Neural progenitor cell (in vitro differentiated cells): ENCODE results near the gene IFITM5. TPM values are rescaled to one million over a fixed set of nuclear protein-coding genes. Genes with fewer than 3 reads are reported as not detected.

ENCODE experiments used
- DNase-seq: peaks from one replicate; pipeline ENCODE4 v3.0.0-alpha.2; 2016; ENCODE audit warnings: low spot score
- H2AFZ ChIP-seq: fragments of 200-600 bp; sonication (generic); replicated peaks from 2 replicates; pipeline ENCODE4 v1.6.1; 2016; ENCODE audit warnings: antibody characterized with exemption
- H3F3A ChIP-seq: fragments of 200-600 bp; sonication (generic); 2 replicates; pipeline ENCODE4 v1.6.1; 2016; ENCODE audit warnings: antibody characterized with exemption, low read depth
- H3K27ac ChIP-seq: fragments of 200-600 bp; sonication (generic); 2 replicates; pipeline ENCODE4 v1.5.1; 2016; ENCODE audit warnings: mild to moderate bottlenecking
- H3K27me3 ChIP-seq: fragments of 200-600 bp; sonication (generic); 2 replicates; pipeline ENCODE4 v1.6.1; 2016; ENCODE audit warnings: mild to moderate bottlenecking, moderate library complexity
- H3K36me3 ChIP-seq: fragments of 200-600 bp; sonication (generic); 2 replicates; pipeline ENCODE4 v1.5.1; 2016
- H3K4me1 ChIP-seq: fragments of 200-600 bp; sonication (generic); 2 replicates; pipeline ENCODE4 v1.6.1; 2016; ENCODE audit warnings: mixed run types
- H3K4me2 ChIP-seq: fragments of 200-600 bp; sonication (generic); 2 replicates; pipeline ENCODE4 v1.6.1; 2016
- H3K4me3 ChIP-seq: fragments of 200-600 bp; sonication (generic); 2 replicates; pipeline ENCODE4 v1.5.1; 2016
- H3K79me2 ChIP-seq: fragments of 200-600 bp; sonication (generic); 2 replicates; pipeline ENCODE4 v1.6.1; 2016; ENCODE audit warnings: low read depth
- H3K9ac ChIP-seq: fragments of 200-600 bp; sonication (generic); 2 replicates; pipeline ENCODE4 v1.6.1; 2016
- H3K9me3 ChIP-seq: fragments of 200-600 bp; sonication (generic); 2 replicates; pipeline ENCODE4 v1.5.1; 2016; ENCODE audit warnings: low read depth
- H4K20me1 ChIP-seq: fragments of 200-600 bp; sonication (generic); 2 replicates; pipeline ENCODE4 v1.6.1; 2016; ENCODE audit warnings: low read depth
- H3K27ac Mint-ChIP-seq: 3 replicates; pipeline ENCODE4 v1.8.0; 2021; ENCODE audit warnings: mixed read lengths
- H3K27me3 Mint-ChIP-seq: 2 replicates; pipeline ENCODE4 v1.8.0; 2022; ENCODE audit warnings: low read depth, mild to moderate bottlenecking, inconsistent platforms, moderate library complexity, mixed read lengths; ENCODE audit not compliant: insufficient read depth
- H3K36me3 Mint-ChIP-seq: 3 replicates; pipeline ENCODE4 v1.8.0; 2021; ENCODE audit warnings: mixed read lengths
- H3K4me1 Mint-ChIP-seq: 3 replicates; pipeline ENCODE4 v1.8.0; 2021; ENCODE audit warnings: mixed read lengths
- H3K4me3 Mint-ChIP-seq: 3 replicates; pipeline ENCODE4 v1.8.0; 2021; ENCODE audit warnings: mild to moderate bottlenecking, moderate library complexity, mixed read lengths
- H3K9me3 Mint-ChIP-seq: 3 replicates; pipeline ENCODE4 v1.8.0; 2020; ENCODE audit warnings: mixed read lengths
- CTCF ChIP-seq: fragments of 200-600 bp; sonication (generic); IDR thresholded peaks from 2 replicates; pipeline ENCODE4 v1.5.1; 2017; ENCODE audit warnings: antibody characterized with exemption, mild to moderate bottlenecking
- EZH2 ChIP-seq: fragments of 200-600 bp; sonication (generic); IDR thresholded peaks from 2 replicates; pipeline ENCODE4 v1.6.1; 2017; ENCODE audit warnings: antibody characterized with exemption, mild to moderate bottlenecking, moderate library complexity
- EZH2phosphoT487 ChIP-seq: fragments of 200-600 bp; sonication (generic); IDR thresholded peaks from 2 replicates; pipeline ENCODE4 v1.6.1; 2017; ENCODE audit warnings: antibody characterized with exemption
- total RNA-seq: library from RNA; depleted of rRNA; stranded (reverse); fragments of >200 nt; gene quantifications from 2 replicates; pipeline ENCODE4 v1.2.3, GENCODE V29; 2015; ENCODE audit warnings: low replicate concordance

Gene IFITM5
- total RNA-seq, 1 donor from 2014 or later = not detected

- no peak overlapping the region for H3K27ac ChIP-seq
- H3K79me2 ChIP-seq = no peaks in the 10 kb centered on the region
- Mint-ChIP-seq H3K4me1 (no peaks in the 10 kb centered on the region), H3K4me3 (no peak overlapping the region), H3K27ac (no peak overlapping the region), H3K27me3 (peaks cover 12% of the 10 kb centered on the region), H3K9me3 (peaks cover 8% of the 10 kb centered on the region), H3K36me3 (peaks cover 16% of the 10 kb centered on the region)
- no peaks in the 10 kb centered on the region for H3K4me1 ChIP-seq
- no peaks in the 10 kb centered on the region for H3K27me3 ChIP-seq
- no peak for DNase-seq
- H4K20me1 ChIP-seq = no peaks in the 10 kb centered on the region
- no peak overlapping the region for H3K9ac ChIP-seq
- no peaks in the 10 kb centered on the region for H3K9me3 ChIP-seq
- TF ChIP-seq EZH2phosphoT487 = no peak
- TF ChIP-seq EZH2 = no peak
- TF ChIP-seq CTCF = no peak
- H2AFZ ChIP-seq = no peak overlapping the region
- H3F3A ChIP-seq = no peaks in the 10 kb centered on the region
- H3K4me3 ChIP-seq = no peak overlapping the region
- H3K36me3 ChIP-seq = no peaks in the 10 kb centered on the region
- no peak overlapping the region for H3K4me2 ChIP-seq
Observed at GRCh38 chr11:256952-257737, 42.2 kb downstream of the IFITM5 start.

DNA sequence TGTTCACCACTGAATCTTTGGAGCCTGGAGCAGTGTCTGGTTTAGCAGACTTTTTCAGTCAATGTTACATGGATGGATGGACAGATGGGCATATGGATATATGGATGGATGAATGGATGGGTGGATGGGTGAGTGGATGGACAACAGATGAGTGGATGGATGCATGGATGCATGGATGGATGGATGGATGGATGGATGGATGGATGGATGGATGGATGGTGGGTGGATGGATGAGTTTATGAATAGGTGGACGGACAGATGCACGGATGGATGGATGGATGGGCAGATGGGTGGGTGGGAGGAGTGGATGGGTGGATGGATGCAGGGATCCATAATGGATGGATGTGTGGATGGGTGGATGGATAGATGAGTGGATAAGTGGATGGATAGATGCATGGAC, 43.5 kb downstream of the IFITM5 start:
- Histone ChIP-seq H3K27ac (no peak overlapping the region), H3K36me3 (no peaks in the 10 kb centered on the region), H3K79me2 (no peaks in the 10 kb centered on the region), H3K4me2 (no peak overlapping the region), H3K4me3 (no peak overlapping the region), H3K27me3 (no peaks in the 10 kb centered on the region), H2AFZ (no peak overlapping the region), H4K20me1 (no peaks in the 10 kb centered on the region), H3F3A (no peaks in the 10 kb centered on the region), H3K9ac (no peak overlapping the region), H3K4me1 (no peaks in the 10 kb centered on the region), H3K9me3 (no peaks in the 10 kb centered on the region)
- Mint-ChIP-seq H3K27ac (no peak overlapping the region), H3K27me3 (peaks cover 12% of the 10 kb centered on the region), H3K4me3 (no peak overlapping the region), H3K4me1 (no peaks in the 10 kb centered on the region), H3K36me3 (peaks cover 20% of the 10 kb centered on the region), H3K9me3 (peaks cover 5% of the 10 kb centered on the region)
- no peak for TF ChIP-seq CTCF
- TF ChIP-seq EZH2 = no peak
- no peak for TF ChIP-seq EZH2phosphoT487
- DNase-seq = no peak

DNA sequence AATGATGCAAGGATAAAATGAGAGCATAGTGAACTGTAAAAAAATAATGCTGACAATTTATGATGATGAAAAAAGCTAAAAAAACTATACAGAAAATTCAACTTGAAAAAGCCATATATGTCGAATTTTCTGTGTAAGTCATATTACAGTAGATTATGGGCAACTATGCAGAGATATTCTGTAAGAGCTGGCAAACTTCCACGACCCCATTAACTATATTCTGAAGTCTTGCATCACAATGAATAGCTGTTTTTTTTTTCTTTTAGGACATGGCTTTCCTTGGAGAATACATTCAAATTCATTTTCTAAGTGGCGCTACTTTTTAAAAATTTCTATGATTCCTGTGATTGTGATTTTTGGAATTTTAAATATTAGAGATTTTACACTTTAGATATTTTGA, 44.1 kb downstream of the IFITM5 start:
- DNase-seq = no peak
- H3K27me3 ChIP-seq = no peaks in the 10 kb centered on the region
- H3K27ac Mint-ChIP-seq = no peak overlapping the region
- no peak overlapping the region for H3K4me3 Mint-ChIP-seq
- no peak overlapping the region for H3K27ac ChIP-seq
- peaks cover 12% of the 10 kb centered on the region for H3K27me3 Mint-ChIP-seq
- H3K36me3 Mint-ChIP-seq = peaks cover 20% of the 10 kb centered on the region
- H3K4me3 ChIP-seq = no peak overlapping the region
- no peaks in the 10 kb centered on the region for H3K4me1 Mint-ChIP-seq
- no peaks in the 10 kb centered on the region for H3K4me1 ChIP-seq
- H3K79me2 ChIP-seq = no peaks in the 10 kb centered on the region
- H3F3A ChIP-seq = peaks cover 5% of the 10 kb centered on the region
- TF ChIP-seq CTCF = no peak
- no peak for TF ChIP-seq EZH2phosphoT487
- TF ChIP-seq EZH2 = no peak
- peaks cover 5% of the 10 kb centered on the region for H3K9me3 Mint-ChIP-seq
- no peak overlapping the region for H3K4me2 ChIP-seq
- H3K9me3 ChIP-seq = no peaks in the 10 kb centered on the region
- no peak overlapping the region for H3K9ac ChIP-seq
- H4K20me1 ChIP-seq = no peaks in the 10 kb centered on the region
- H3K36me3 ChIP-seq = no peaks in the 10 kb centered on the region
- no peak overlapping the region for H2AFZ ChIP-seq
